Retinal pigment epithelial cell (primary cell): ENCODE data around the gene RPS6KA5.
"Not testable (repeated sequence)": the region's sequence is repeated elsewhere in the genome, so short reads cannot be mapped to it uniquely, and the experiment has no call there.

ENCODE experiments used
- DNase-seq: peaks from one replicate; pipeline ENCODE4 v3.0.0-alpha.2; 2010; ENCODE audit warnings: low read depth
- H3K4me3 ChIP-seq: 2 replicates; pipeline ENCODE4 v1.5.1; 2011; ENCODE audit warnings: mild to moderate bottlenecking, low read length, control low read depth, moderate library complexity
- CTCF ChIP-seq: conservative IDR thresholded peaks from 2 replicates; pipeline ENCODE4 v1.5.1; 2011; ENCODE audit warnings: low read depth, low read length, control low read depth, inconsistent platforms

RPS6KA5 gene

GRCh38 chr14:90987140-90987539 is 73.3 kb downstream of the RPS6KA5 start:
- no peak for TF ChIP-seq CTCF
- no peak overlapping the region for H3K4me3 ChIP-seq
- no peak for DNase-seq

GRCh38 chr14:90986510-90986909 is 73.9 kb downstream of the RPS6KA5 start:
- TF ChIP-seq CTCF, result no peak
- no peak overlapping the region for H3K4me3 ChIP-seq

GRCh38 chr14:90985601-90986242 is 74.7 kb downstream of the RPS6KA5 start:
- no peak overlapping the region for H3K4me3 ChIP-seq
- no peak for TF ChIP-seq CTCF

More at GRCh38 chr14:90986510-90986909, 73.9 kb downstream of the RPS6KA5 start:
- no peak for DNase-seq

GRCh38 chr14:90983560-90983959 is 76.9 kb downstream of the RPS6KA5 start:
- no peak overlapping the region for H3K4me3 ChIP-seq
- no peak for DNase-seq
- TF ChIP-seq CTCF, result no peak

More at GRCh38 chr14:90985601-90986242, 74.7 kb downstream of the RPS6KA5 start:
- no peak for DNase-seq

GRCh38 chr14:90981636-90982035 is 78.8 kb downstream of the RPS6KA5 start:
- no peak for DNase-seq

GRCh38 chr14:90980636-90981035 is 79.8 kb downstream of the RPS6KA5 start:
- not testable (repeated sequence) for DNase-seq

More at GRCh38 chr14:90981636-90982035, 78.8 kb downstream of the RPS6KA5 start:
- no peak for TF ChIP-seq CTCF
- no peak overlapping the region for H3K4me3 ChIP-seq

GRCh38 chr14:90979515-90979914 is 80.9 kb downstream of the RPS6KA5 start:
- no peak overlapping the region for H3K4me3 ChIP-seq
- no peak for TF ChIP-seq CTCF
- DNase-seq, result peak; percentile 15

More at GRCh38 chr14:90980636-90981035, 79.8 kb downstream of the RPS6KA5 start:
- H3K4me3 ChIP-seq, result not testable (repeated sequence)
